H7 (cell line): Measurements from ENCODE around the gene PPP1R9A. TPM values are rescaled to one million over a fixed set of nuclear protein-coding genes. Genes with fewer than 3 reads are reported as not detected.

Experiments
- DNase-seq: peaks from one replicate; pipeline ENCODE4 v3.0.0; 2012
- H3K27me3 ChIP-seq: 2 replicates; pipeline ENCODE4 v1.6.0; 2011; ENCODE audit warnings: mild to moderate bottlenecking, low read length; ENCODE audit not compliant: control insufficient read depth, insufficient read depth
- H3K36me3 ChIP-seq: replicated peaks from 2 replicates; pipeline ENCODE4 v1.5.1; 2011; ENCODE audit warnings: low read length; ENCODE audit not compliant: control insufficient read depth, insufficient read depth
- H3K4me3 ChIP-seq: 2 replicates; pipeline ENCODE4 v1.5.1; 2011; ENCODE audit warnings: low read depth, mild to moderate bottlenecking, control low read depth, low read length, moderate library complexity; ENCODE audit not compliant: insufficient read depth
- total RNA-seq: library from RNA; depleted of rRNA; stranded (reverse); fragments of >200 nt; shearing (Covaris generic); gene quantifications from 2 replicates; pipeline ENCODE4 v1.2.3, GENCODE V29; 2014

The PPP1R9A gene
- total RNA-seq, 1 experiment from 2014 or later, result 8.0 TPM

DNA sequence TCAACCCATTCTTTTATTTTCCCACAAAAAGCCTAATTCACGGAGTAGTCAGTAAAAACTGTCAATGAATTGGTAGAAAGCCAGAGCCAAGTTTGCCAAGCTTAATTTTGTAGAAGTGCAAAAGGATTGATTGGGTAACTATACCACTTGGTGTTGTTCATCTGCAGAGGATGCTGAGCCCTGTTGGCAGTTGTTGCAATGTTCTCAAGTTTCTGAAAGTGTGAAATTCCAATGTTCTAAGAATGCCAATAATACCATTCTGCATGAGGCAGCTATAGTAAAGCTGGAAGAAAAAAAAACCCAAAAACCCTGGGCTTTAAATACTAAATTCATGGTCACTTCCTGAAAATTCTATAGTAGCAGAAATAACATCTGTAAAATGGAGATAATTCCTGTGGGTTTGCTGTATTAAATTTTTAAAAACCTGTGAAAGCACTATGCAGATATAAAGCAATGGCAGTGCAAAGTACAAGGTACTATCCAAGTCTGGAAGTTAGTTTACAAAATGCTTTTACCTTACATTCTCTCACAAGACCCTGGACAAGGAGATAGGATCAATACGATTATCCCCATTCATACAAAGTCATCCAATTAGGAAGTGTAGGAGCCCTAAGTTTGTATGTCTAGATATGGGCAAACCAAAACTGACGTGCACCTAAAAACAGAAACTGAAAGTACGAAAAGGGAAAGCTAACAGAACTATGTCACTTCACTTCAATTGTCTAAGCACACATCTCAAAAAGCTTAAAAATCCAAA, 423.0 kb downstream of the PPP1R9A start:
- H3K36me3 ChIP-seq, result no peaks in the 10 kb centered on the region
- no peak overlapping the region for H3K4me3 ChIP-seq

DNA sequence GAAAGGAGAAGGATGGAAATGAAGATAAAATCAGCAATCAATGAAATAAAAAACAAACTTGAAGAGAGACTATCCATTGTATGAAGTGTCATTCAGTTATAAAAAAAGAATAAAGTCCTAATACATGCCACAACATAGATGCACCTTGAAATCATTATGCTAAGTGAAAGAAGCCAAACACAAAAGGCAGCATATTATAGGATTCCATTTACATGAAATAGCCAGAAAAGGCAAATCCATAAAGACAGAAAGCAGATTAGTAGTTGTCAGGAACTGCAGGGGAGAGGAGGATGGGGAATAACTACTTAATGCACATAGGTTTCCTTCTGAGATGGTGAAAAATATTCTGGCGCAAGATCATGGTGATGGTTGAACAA, 423.6 kb downstream of the PPP1R9A start:
- Histone ChIP-seq H3K36me3 (no peaks in the 10 kb centered on the region), H3K4me3 (no peak overlapping the region), H3K27me3 (no peaks in the 10 kb centered on the region)
- DNase-seq, result no peak

More for the DNA sequence above, 423.0 kb downstream of the PPP1R9A start:
- H3K27me3 ChIP-seq, result no peaks in the 10 kb centered on the region
- no peak for DNase-seq

DNA sequence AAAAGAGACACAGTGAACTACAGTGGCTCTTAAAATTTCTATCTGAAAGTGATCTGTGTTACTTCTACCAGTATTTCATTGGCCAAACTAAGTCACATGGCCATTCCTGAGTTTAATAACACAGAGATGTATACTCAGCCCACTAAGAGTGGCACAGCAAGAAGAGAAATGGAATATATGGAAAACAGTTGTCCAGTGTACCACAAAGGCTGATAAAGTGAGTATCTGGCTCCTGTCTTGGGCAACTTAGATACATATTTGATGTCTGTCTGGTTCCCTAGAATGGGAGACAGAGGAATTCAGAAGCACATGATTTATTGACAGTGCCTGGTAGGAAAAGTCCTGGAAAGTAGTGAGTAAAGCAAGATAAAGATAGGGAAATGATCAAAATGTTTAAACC, 427.1 kb downstream of the PPP1R9A start:
- H3K4me3 ChIP-seq, result no peak overlapping the region

DNA sequence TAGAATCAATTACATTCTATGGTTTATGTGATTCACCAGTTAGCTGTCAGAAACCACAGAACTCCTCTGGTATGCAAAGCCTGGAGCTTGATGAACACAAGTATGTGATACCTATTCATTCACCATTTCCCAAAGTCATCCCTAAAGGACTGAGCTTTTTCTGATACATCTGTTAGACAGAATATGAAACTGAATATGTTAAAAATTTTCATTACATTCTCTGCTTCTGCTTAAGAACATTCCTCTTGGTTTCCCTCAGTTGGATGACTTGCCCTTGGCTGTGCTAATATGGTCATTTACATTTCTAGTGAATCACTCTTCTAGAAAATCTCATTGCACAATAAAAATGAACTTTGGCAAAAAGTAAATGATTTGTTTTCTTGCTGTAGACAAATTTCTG, 427.7 kb downstream of the PPP1R9A start:
- H3K36me3 ChIP-seq, result no peaks in the 10 kb centered on the region
- DNase-seq, result no peak
- H3K4me3 ChIP-seq, result no peak overlapping the region
- no peaks in the 10 kb centered on the region for H3K27me3 ChIP-seq

More for the DNA sequence above, 427.1 kb downstream of the PPP1R9A start:
- no peak for DNase-seq
- Histone ChIP-seq H3K36me3 (no peaks in the 10 kb centered on the region), H3K27me3 (no peaks in the 10 kb centered on the region)

DNA sequence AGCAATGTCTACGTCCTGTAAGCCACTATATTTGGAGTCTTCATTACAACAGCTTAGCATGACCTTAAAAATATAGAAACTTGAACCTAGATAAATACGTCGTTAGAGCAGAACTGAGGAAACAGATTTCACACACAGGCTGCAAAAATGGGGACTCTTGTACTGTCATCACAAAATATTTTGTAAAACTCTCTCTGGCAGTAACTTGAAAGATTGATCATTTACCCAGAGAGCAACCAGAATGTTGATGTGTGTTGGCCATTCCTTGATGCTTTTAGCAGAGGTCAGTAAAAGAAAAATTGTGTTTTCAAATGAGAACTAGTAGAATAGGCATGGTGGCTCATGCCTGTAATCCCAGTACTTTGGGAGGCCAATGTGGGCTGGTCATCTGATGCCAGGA, 431.4 kb downstream of the PPP1R9A start:
- H3K27me3 ChIP-seq, result no peaks in the 10 kb centered on the region
- no peak for DNase-seq
- H3K36me3 ChIP-seq, result no peaks in the 10 kb centered on the region
- no peak overlapping the region for H3K4me3 ChIP-seq

DNA sequence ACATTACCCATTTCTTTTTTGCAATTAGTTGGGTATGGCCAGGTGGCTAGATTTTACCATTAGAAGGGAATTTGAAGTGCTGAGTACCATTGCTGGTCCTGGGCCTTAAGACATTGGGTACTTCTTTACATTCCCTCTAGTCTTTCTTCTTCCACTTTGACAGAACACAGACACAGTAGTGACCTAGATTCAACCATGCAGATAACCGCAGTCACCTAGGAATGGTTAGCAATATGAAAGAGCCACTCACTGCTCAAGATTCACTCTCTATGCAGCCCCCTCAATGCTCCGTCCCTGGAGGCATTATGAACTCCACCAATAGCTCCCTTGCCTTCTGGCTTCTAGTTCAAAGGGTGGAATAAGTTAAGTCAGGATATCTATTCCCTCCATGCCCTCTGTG, 433.1 kb downstream of the PPP1R9A start:
- H3K36me3 ChIP-seq, result no peaks in the 10 kb centered on the region
- DNase-seq, result no peak
- H3K4me3 ChIP-seq, result no peak overlapping the region
- no peaks in the 10 kb centered on the region for H3K27me3 ChIP-seq

DNA sequence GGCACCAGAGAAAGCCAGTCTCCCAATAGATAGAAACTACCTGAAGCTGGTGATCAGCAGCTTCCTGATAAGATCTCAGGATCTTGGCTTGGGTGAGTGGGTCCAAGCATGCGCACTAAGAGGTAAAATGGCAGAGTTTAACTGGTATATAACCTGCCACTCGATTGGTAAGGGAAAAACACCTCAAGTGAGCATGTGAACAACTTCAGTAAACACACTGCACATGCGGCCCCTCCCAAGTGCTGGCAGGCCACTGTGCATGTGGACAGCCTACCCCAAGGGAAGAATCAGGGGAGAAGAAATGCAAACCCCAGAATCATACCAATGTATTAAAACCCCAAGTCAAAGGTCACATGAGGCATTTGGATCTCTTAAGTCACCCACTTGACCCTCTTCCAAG, 434.6 kb downstream of the PPP1R9A start:
- Histone ChIP-seq H3K36me3 (no peaks in the 10 kb centered on the region), H3K27me3 (no peaks in the 10 kb centered on the region), H3K4me3 (no peak overlapping the region)
- no peak for DNase-seq

DNA sequence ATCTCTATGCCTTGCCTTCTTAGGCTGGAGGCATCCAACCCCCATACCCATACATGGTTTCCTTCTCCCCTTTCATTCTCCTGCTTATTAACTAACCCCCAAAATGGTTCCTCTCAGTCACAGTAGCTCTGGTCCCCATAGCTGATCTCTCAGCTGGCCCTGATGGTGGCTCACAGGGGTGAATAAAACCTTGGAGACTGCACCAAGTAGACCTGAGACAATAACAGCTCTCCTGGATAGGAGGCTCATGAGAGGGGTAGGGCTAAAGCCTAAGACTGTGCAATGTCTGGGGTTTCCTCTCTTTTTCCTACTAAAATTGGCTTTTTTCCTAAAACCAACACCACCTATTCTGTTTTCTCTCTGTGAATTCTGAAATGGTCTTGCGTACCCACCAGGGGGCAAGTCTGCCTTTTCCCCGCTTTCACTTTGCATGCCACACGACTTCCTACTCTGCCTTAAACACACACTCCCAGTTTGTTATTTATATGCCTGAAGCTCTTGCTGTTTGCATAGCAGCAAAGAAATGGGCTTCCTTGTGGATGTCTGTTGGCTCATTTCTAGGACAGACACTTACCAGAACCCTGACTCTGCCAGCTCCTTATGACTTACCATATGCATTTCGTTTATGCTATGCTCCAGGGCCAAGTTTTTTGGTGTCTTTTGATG, 435.4 kb downstream of the PPP1R9A start:
- Histone ChIP-seq H3K36me3 (no peaks in the 10 kb centered on the region), H3K4me3 (no peak overlapping the region), H3K27me3 (no peaks in the 10 kb centered on the region)
- peak; percentile 18 for DNase-seq
